LNCaP clone FGC (cell line): ENCODE data around the gene CCT5.

Source experiments
- DNase-seq: peaks from one replicate; pipeline ENCODE4 v3.0.0-alpha.2; 2011; ENCODE audit warnings: low read depth
- H3K4me3 ChIP-seq: 2 replicates; pipeline ENCODE4 v1.5.1; 2011; ENCODE audit warnings: mild to moderate bottlenecking, low read depth, low read length, control low read depth
- TF ChIP-seq, protein P1 (sequence below): IDR thresholded peaks from 2 replicates; pipeline ENCODE4 v1.5.1; 2012; ENCODE audit warnings: mild to moderate bottlenecking; ENCODE audit not compliant: control insufficient read depth, insufficient read depth; ENCODE audit errors: extremely low read depth

The CCT5 gene

DNA sequence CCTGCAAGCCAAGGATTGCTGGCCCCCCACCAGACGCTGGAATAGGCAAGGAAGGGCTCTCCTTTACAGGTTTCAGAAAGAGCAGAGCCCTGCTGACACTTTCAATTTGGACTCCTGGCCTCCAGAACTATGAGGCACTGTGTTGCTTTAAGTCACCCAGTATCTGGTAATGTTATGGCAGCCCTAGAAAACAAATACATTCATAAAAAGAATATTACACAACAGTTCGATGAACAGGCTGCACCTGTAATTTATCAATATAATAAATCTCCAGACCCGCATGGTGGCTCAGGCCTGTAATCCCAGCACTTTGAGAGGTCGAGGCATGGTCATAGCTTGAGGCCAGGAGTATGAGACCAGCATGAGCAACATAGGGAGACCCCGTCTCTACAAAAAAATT, 50.2 kb downstream of the CCT5 start:
- no peak for DNase-seq
- TF ChIP-seq, protein P1, sequence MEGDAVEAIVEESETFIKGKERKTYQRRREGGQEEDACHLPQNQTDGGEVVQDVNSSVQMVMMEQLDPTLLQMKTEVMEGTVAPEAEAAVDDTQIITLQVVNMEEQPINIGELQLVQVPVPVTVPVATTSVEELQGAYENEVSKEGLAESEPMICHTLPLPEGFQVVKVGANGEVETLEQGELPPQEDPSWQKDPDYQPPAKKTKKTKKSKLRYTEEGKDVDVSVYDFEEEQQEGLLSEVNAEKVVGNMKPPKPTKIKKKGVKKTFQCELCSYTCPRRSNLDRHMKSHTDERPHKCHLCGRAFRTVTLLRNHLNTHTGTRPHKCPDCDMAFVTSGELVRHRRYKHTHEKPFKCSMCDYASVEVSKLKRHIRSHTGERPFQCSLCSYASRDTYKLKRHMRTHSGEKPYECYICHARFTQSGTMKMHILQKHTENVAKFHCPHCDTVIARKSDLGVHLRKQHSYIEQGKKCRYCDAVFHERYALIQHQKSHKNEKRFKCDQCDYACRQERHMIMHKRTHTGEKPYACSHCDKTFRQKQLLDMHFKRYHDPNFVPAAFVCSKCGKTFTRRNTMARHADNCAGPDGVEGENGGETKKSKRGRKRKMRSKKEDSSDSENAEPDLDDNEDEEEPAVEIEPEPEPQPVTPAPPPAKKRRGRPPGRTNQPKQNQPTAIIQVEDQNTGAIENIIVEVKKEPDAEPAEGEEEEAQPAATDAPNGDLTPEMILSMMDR: no peak
- H3K4me3 ChIP-seq: no peak overlapping the region

DNA sequence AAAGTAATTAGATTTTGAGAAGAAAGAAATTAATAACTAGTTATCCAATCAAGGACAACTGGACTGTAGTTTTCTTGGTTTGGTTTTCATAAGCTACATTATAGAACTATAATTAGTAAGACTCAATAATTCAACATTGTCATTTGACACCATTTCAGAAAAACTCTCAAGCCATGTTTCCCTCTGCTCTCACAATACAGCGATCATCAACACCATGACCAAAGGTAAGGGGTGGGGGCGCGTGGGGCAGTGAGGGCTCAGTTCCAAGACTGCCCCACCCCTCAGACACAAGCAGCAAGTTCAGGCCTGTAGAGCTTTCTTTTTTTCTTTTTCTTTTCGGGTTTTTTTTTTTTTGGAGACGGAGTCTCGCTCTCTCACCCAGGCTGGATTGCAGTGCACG, 51.2 kb downstream of the CCT5 start:
- TF ChIP-seq, protein P1: no peak
- H3K4me3 ChIP-seq: no peak overlapping the region
- no peak for DNase-seq

DNA sequence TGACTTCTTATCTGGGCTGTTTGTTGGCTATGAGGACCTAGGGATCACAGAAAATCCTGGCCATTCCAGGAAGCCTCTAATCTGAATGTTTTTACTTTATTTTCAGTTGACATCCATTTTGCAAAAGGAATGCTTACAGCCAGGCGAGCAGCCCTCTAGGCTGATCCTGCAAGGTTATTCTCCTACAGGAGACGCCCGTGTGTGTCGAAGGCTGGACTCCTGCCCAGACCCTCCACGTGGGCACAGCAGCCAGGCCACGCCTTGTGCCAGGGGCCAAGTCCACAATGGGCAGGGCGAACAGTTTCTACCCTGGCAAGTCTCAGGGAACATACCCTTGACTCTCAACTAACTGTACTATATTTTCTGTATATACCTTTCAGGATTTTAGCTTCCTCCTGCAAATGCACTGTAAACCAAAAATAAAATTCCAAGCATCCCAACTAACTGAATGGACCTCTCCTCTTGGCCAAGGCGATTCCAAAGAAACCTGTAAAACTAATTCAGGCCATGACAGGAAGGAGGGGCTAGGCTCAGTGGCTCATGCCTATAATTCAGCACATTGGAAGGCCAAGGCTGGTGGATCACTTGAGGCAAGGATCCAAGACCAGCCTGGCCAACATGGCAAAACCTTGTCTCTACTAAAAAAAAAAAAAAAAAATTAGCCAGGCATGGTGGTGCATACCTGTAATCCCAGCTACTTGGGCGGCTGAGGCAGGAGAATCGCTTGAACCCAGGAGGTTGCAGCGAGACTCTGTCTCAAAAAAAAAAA, 51.9 kb downstream of the CCT5 start:
- H3K4me3 ChIP-seq: no peak overlapping the region
- TF ChIP-seq, protein P1: no peak
- DNase-seq: peak; percentile 82

DNA sequence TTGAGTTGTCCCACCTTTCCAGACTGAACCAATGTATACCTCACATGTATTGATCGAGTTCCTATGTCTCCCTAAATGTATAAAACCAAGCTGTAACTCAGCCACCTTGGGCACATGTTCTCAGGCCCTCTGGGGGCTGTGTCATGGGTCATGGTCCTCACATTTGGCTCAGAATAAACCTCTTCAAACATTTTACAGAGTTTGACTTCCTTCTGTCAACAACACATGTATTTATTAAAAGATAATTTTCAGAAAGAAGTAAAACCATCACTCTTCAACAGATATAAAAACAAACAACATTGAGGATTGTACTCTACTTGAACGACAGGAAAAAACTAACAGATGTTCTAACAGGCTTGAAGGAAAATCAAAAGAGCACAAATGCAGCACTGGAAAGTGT, 53.1 kb downstream of the CCT5 start:
- TF ChIP-seq, protein P1: no peak
- DNase-seq: no peak
- no peak overlapping the region for H3K4me3 ChIP-seq

DNA sequence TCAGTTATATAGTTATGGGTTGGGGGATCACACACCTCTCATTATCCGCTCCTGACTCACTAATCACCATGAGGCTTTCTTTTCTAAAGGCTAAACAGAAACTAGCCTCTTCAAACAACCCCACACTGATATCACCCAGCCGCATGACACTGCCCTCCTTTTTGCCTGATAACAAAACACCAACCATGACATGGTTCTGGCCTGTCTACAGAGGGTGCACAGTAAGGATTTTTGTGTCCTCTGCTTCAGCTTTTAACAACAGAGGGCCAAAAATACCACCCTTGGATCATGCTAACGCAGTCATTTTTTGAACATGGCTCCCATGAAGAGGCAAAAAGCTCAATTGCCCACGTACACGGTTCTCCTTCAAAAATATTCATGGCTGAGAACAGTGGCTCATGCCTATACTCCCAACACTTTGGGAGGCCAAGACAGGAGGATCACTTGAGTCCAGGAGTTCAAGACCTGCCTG, 53.7 kb downstream of the CCT5 start:
- DNase-seq: no peak
- TF ChIP-seq, protein P1: no peak

DNA sequence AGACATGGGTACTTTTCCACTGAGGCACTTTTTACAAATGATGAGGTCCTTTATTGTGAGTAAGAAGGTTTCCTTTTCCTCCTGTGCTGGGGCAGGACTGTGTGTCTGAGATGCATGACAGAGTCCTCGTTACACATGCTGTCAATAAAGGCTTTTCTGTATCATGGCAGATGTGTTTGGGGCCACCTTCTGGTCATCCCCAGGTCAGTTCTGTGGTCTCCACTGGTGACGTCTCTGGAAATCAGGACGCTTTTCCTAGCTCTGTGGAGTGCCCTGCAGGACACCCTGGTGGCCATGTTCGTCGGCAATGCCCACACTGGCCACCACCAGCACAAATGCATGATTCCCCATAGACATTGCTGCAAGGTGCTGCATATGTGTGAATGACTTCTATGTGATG, 54.9 kb downstream of the CCT5 start:
- no peak overlapping the region for H3K4me3 ChIP-seq
- DNase-seq: no peak
- TF ChIP-seq, protein P1: no peak

More for the DNA sequence above, 53.7 kb downstream of the CCT5 start:
- H3K4me3 ChIP-seq: no peak overlapping the region

DNA sequence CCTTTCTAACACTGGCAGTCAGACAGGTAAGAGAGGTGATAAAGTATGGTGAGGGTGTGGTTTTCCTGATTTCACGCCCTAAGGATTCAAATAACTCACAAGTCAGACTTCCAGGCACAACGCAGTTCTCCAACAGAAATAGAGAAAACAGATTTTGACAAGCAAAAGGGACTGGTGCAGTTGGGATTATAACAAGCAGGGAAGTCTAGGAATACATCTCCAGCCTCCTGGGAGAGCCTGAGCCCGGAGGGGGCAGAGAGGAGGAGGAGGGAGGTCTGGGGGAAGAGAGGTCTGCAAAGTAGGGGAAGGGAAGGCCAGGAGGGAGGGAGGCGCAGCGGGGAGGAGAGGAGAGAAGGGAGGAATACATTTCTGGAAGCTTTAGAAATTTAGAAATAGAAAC, 56.0 kb downstream of the CCT5 start:
- H3K4me3 ChIP-seq: peak overlapping the region; percentile 57
- TF ChIP-seq, protein P1: no peak

More for the DNA sequence above, 56.0 kb downstream of the CCT5 start:
- DNase-seq: no peak
